ENCODE data around the gene SENP8. TPM values are rescaled to one million over a fixed set of nuclear protein-coding genes. Genes with fewer than 3 reads are reported as not detected.

Gene SENP8
- total and polyA plus RNA-seq, 2 of the 13 experiments (the other 11 are each of a cell fraction or from before 2014, with no cell fraction given) = 2.7 to 3.0 TPM

GRCh38 chr15:72110355-72110754, 7.8 kb upstream of the SENP8 start:
- DNase-seq (ENCODE audit: low spot score) = peak; percentile 54
- H4K20me1 ChIP-seq (ENCODE audit: insufficient read depth, low read length) = peaks cover 8% of the 10 kb centered on the region; the same call in 1 of the 2 replicates
- no TSS peak for BruUV-seq (replicated peaks)
- TF ChIP-seq TBP (CRISPR knock-in tag; IDR thresholded peaks at IDR 0.05) (no peak), NR2F6 (IDR thresholded peaks at IDR 0.05) (0 out of 2 replicates have a peak, but pooled peaks have one; percentile 22), NR2F6 (CRISPR knock-in tag; IDR thresholded peaks at IDR 0.05) (no peak), ZNF563 (CRISPR knock-in tag; IDR thresholded peaks at IDR 0.05) (no peak), PLRG1 (conservative IDR thresholded peaks at IDR 0.05) (no peak), KLF9 (CRISPR knock-in tag; IDR thresholded peaks at IDR 0.05; ENCODE audit: low read depth) (no peak), WIZ (CRISPR knock-in tag; IDR thresholded peaks at IDR 0.05) (no peak), GLI4 (CRISPR knock-in tag; IDR thresholded peaks at IDR 0.05; ENCODE audit: borderline replicate concordance) (no peak), NFIB (CRISPR knock-in tag; IDR thresholded peaks at IDR 0.05; ENCODE audit: borderline replicate concordance) (no peak), ZNF503 (CRISPR knock-in tag; IDR thresholded peaks at IDR 0.05) (0 out of 2 replicates have a peak, but pooled peaks have one; percentile 51), ZNF367 (CRISPR knock-in tag; IDR thresholded peaks at IDR 0.05; ENCODE audit: borderline replicate concordance) (no peak), ARID3A (IDR thresholded peaks at IDR 0.05; ENCODE audit: low read depth, low read length) (peak; percentile 78; the same call in 1 of the 2 replicates), CAMTA2 (CRISPR knock-in tag; IDR thresholded peaks at IDR 0.05; ENCODE audit: borderline replicate concordance) (no peak), FOXP1 (IDR thresholded peaks at IDR 0.05) (no peak), FOXP1 (CRISPR knock-in tag; IDR thresholded peaks at IDR 0.05) (0 out of 2 replicates have a peak, but pooled peaks have one; percentile 27), ZNF629 (CRISPR knock-in tag; conservative IDR thresholded peaks at IDR 0.05) (no peak), BCL6 (CRISPR knock-in tag; IDR thresholded peaks at IDR 0.05) (no peak), FOXM1 (CRISPR knock-in tag; IDR thresholded peaks at IDR 0.05) (no peak), SP1 (IDR thresholded peaks at IDR 0.05) (no peak), SP1 (CRISPR knock-in tag; IDR thresholded peaks at IDR 0.05) (no peak)
- TF ChIP-seq, protein P1, sequence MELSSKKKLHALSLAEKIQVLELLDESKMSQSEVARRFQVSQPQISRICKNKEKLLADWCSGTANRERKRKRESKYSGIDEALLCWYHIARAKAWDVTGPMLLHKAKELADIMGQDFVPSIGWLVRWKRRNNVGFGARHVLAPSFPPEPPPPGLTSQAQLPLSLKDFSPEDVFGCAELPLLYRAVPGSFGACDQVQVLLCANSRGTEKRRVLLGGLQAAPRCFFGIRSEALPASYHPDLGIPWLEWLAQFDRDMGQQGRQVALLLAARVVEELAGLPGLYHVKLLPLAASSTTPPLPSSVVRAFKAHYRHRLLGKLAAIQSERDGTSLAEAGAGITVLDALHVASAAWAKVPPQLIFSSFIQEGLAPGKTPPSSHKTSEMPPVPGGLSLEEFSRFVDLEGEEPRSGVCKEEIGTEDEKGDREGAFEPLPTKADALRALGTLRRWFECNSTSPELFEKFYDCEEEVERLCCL (CRISPR knock-in tag; IDR thresholded peaks at IDR 0.05; ENCODE audit: borderline replicate concordance) = no peak
- TF ChIP-seq, protein P2, sequence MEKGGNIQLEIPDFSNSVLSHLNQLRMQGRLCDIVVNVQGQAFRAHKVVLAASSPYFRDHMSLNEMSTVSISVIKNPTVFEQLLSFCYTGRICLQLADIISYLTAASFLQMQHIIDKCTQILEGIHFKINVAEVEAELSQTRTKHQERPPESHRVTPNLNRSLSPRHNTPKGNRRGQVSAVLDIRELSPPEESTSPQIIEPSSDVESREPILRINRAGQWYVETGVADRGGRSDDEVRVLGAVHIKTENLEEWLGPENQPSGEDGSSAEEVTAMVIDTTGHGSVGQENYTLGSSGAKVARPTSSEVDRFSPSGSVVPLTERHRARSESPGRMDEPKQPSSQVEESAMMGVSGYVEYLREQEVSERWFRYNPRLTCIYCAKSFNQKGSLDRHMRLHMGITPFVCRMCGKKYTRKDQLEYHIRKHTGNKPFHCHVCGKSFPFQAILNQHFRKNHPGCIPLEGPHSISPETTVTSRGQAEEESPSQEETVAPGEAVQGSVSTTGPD (CRISPR knock-in tag; IDR thresholded peaks at IDR 0.05) = no peak

More at GRCh38 chr15:72110355-72110754, 7.8 kb upstream of the SENP8 start:
- H3K79me2 ChIP-seq (ENCODE audit: insufficient read depth, low read length) = no peaks in the 10 kb centered on the region
- no peak overlapping the region for H3K27ac ChIP-seq (ENCODE audit: extremely low read length, insufficient read depth, low read length)
- in situ Hi-C loops (cut with HindIII; ENCODE audit: extremely low pct_ligation_motif_present, low pct_unique_long_range_greater_than_20kb) = no loop called here
- H3K4me1 ChIP-seq (ENCODE audit: insufficient read depth, low read length) = peaks cover 8% of the 10 kb centered on the region; the same call in 1 of the 2 replicates
- FAIRE-seq (no peak), ATAC-seq (peak; percentile 63)
- H3K9ac ChIP-seq (ENCODE audit: insufficient read depth, low read depth, low read length) = no peak overlapping the region
- POLR2A ChIA-PET = no interaction called here
- H3K9me3 ChIP-seq (ENCODE audit: low read length) = no peaks in the 10 kb centered on the region
- intact Hi-C loops (cut with micrococcal nuclease; ENCODE audit: unreplicated experiment) = loop anchor here (1.0 kb wide), 1 partner anchor 121 kb away; the partner anchor contains the start of gene PKM
- no peaks in the 10 kb centered on the region for H3K27me3 ChIP-seq (ENCODE audit: control insufficient read depth in 1 of 2, insufficient read depth in 2 of 2, low read length in 2 of 2)
- H3K4me2 ChIP-seq (ENCODE audit: low read depth, low read length) = no peak overlapping the region
- WGBS (ENCODE audit: low lambda C conversion rate) = 39% methylated on average over 3 of the region's 3 CpGs
- no peak overlapping the region for H3K4me3 ChIP-seq (replicated peaks in 1 of 3; ENCODE audit: insufficient read depth in 1 of 3, low read depth in 2 of 3, low read length in 3 of 3)
- CTCF ChIA-PET (ENCODE audit: low intra/inter-chr PET ratio, low total read pairs) = no interaction called here
- H3K36me3 ChIP-seq (replicated peaks in 1 of 2; ENCODE audit: control insufficient read depth in 1 of 2, insufficient read depth in 2 of 2, low read length in 2 of 2) = no peaks in the 10 kb centered on the region
- H2AFZ ChIP-seq (ENCODE audit: low read length) = no peak overlapping the region

All from HepG2 (cell line).